H9 (cell line): ENCODE measurements around the gene NIPAL1. TPM values are rescaled to one million over a fixed set of nuclear protein-coding genes. Genes with fewer than 3 reads are reported as not detected.

ENCODE experiments used
- DNase-seq: peaks from one replicate; pipeline ENCODE4 v3.0.0-alpha.2; 2017
- H2AFZ ChIP-seq: one replicate; pipeline ENCODE4 v1.6.1; 2013; ENCODE audit warnings: mild to moderate bottlenecking, low read length, control low read depth, moderate library complexity
- H2AK5ac ChIP-seq: 2 replicates; pipeline ENCODE4 v1.6.1; 2013; ENCODE audit warnings: low read length, control low read depth, mixed read lengths; ENCODE audit not compliant: insufficient read length
- H2BK120ac ChIP-seq: one replicate; pipeline ENCODE4 v1.6.1; 2013; ENCODE audit warnings: low read depth, mild to moderate bottlenecking, low read length, control low read depth, inconsistent platforms; ENCODE audit not compliant: poor library complexity, severe bottlenecking
- H2BK12ac ChIP-seq: 2 replicates; pipeline ENCODE4 v1.6.1; 2013; ENCODE audit warnings: low read length, control low read depth, mixed read lengths, low read depth; ENCODE audit not compliant: insufficient read length
- H2BK15ac ChIP-seq: 2 replicates; pipeline ENCODE4 v1.6.1; 2013; ENCODE audit warnings: low read depth, low read length, control low read depth
- H2BK20ac ChIP-seq: one replicate; pipeline ENCODE4 v1.6.1; 2013; ENCODE audit warnings: low read depth, mild to moderate bottlenecking, low read length, control low read depth, inconsistent platforms; ENCODE audit not compliant: poor library complexity, severe bottlenecking
- H2BK5ac ChIP-seq: 2 replicates; pipeline ENCODE4 v1.6.1; 2013; ENCODE audit warnings: low read length, control low read depth, mixed read lengths; ENCODE audit not compliant: insufficient read length
- H3K14ac ChIP-seq: 2 replicates; pipeline ENCODE4 v1.6.1; 2013; ENCODE audit warnings: low read length, control low read depth; ENCODE audit not compliant: insufficient read depth
- H3K18ac ChIP-seq: 2 replicates; pipeline ENCODE4 v1.6.1; 2013; ENCODE audit warnings: low read depth, mild to moderate bottlenecking, mixed read lengths, low read length, control low read depth; ENCODE audit not compliant: insufficient read length
- H3K23ac ChIP-seq: 2 replicates; pipeline ENCODE4 v1.6.1; 2013; ENCODE audit warnings: low read length, control low read depth, mixed read lengths, low read depth; ENCODE audit not compliant: insufficient read length
- H3K23me2 ChIP-seq: 2 replicates; pipeline ENCODE4 v1.6.1; 2013; ENCODE audit warnings: low read depth, mild to moderate bottlenecking, mixed read lengths, low read length, control low read depth; ENCODE audit not compliant: insufficient read length, poor library complexity, severe bottlenecking
- H3K27ac ChIP-seq: 2 replicates; pipeline ENCODE4 v1.5.1; 2013; ENCODE audit warnings: low read length, control low read depth, mixed read lengths, low read depth; ENCODE audit not compliant: insufficient read length
- H3K27me3 ChIP-seq: 2 replicates; pipeline ENCODE4 v1.6.1; 2013; ENCODE audit warnings: low read length, control low read depth, inconsistent platforms; ENCODE audit not compliant: insufficient read depth
- H3K4ac ChIP-seq: 2 replicates; pipeline ENCODE4 v1.6.1; 2013; ENCODE audit warnings: low read depth, mild to moderate bottlenecking, control low read depth, inconsistent platforms, low read length, moderate library complexity
- H3K4me1 ChIP-seq: 2 replicates; pipeline ENCODE4 v1.6.1; 2013; ENCODE audit warnings: low read length, control low read depth, inconsistent platforms; ENCODE audit not compliant: insufficient read depth
- H3K4me2 ChIP-seq: 2 replicates; pipeline ENCODE4 v1.6.1; 2013; ENCODE audit warnings: low read length, control low read depth, mixed read lengths; ENCODE audit not compliant: insufficient read length, insufficient read depth
- H3K56ac ChIP-seq: 2 replicates; pipeline ENCODE4 v1.6.1; 2013; ENCODE audit warnings: low read depth, mild to moderate bottlenecking, mixed read lengths, low read length, control low read depth; ENCODE audit not compliant: insufficient read length
- H3K79me1 ChIP-seq: 2 replicates; pipeline ENCODE4 v1.6.1; 2013; ENCODE audit warnings: low read depth, mild to moderate bottlenecking, moderate library complexity, low read length, control low read depth, inconsistent platforms; ENCODE audit not compliant: insufficient read depth, poor library complexity, severe bottlenecking
- H3K79me2 ChIP-seq: 2 replicates; pipeline ENCODE4 v1.6.1; 2013; ENCODE audit warnings: low read length, control low read depth, inconsistent platforms; ENCODE audit not compliant: insufficient read depth
- H3K9ac ChIP-seq: 2 replicates; pipeline ENCODE4 v1.6.1; 2013; ENCODE audit warnings: low read length, control low read depth, mixed read lengths; ENCODE audit not compliant: insufficient read length; ENCODE audit errors: extremely low read depth
- H3K9me3 ChIP-seq: one replicate; pipeline ENCODE4 v1.6.1; 2013; ENCODE audit warnings: low read depth, low read length, inconsistent platforms; ENCODE audit not compliant: control insufficient read depth
- H3T11ph ChIP-seq: one replicate; pipeline ENCODE4 v1.6.1; 2013; ENCODE audit warnings: mild to moderate bottlenecking, low read length, control low read depth, inconsistent platforms
- H4K20me1 ChIP-seq: one replicate; pipeline ENCODE4 v1.6.1; 2013; ENCODE audit not compliant: control insufficient read depth, insufficient read length, insufficient read depth
- H4K5ac ChIP-seq: 2 replicates; pipeline ENCODE4 v1.6.1; 2013; ENCODE audit warnings: low read depth, mild to moderate bottlenecking, mixed read lengths, low read length, control low read depth; ENCODE audit not compliant: insufficient read length
- H4K8ac ChIP-seq: replicated peaks from 2 replicates; pipeline ENCODE4 v1.6.1; 2013; ENCODE audit warnings: low read length, control low read depth, mixed read lengths, low read depth; ENCODE audit not compliant: insufficient read length
- H4K91ac ChIP-seq: 2 replicates; pipeline ENCODE4 v1.6.1; 2013; ENCODE audit warnings: low read depth, mild to moderate bottlenecking, moderate library complexity, mixed read lengths, low read length, control low read depth; ENCODE audit not compliant: insufficient read length
- H3K27ac Mint-ChIP-seq, 3 experiments: 2 replicates in 2 of 3; 3 replicates in 1 of 3; pipeline ENCODE4 v1.8.0; 2020 to 2021; ENCODE audit warnings: mixed read lengths in 3 of 3, mild to moderate bottlenecking in 1 of 3, moderate library complexity in 1 of 3
- H3K27me3 Mint-ChIP-seq: 2 replicates; pipeline ENCODE4 v1.8.0; 2021; ENCODE audit warnings: low read depth, mild to moderate bottlenecking, moderate library complexity, mixed read lengths
- H3K36me3 Mint-ChIP-seq, 3 experiments: 2 replicates in 2 of 3; 3 replicates in 1 of 3; pipeline ENCODE4 v1.8.0; 2020 to 2021; ENCODE audit warnings: low read depth in 3 of 3, mixed read lengths in 3 of 3; ENCODE audit not compliant: insufficient read depth in 1 of 3
- H3K4me1 Mint-ChIP-seq, 2 experiments: 2 replicates each; pipeline ENCODE4 v1.8.0; 2020; ENCODE audit warnings: mixed read lengths in 2 of 2
- H3K4me3 Mint-ChIP-seq, 2 experiments: 2 replicates in 1 of 2; 3 replicates in 1 of 2; pipeline ENCODE4 v1.8.0; 2020 to 2021; ENCODE audit warnings: mild to moderate bottlenecking in 2 of 2, mixed read lengths in 2 of 2, moderate library complexity in 1 of 2
- H3K9me3 Mint-ChIP-seq, 2 experiments: 2 replicates in 1 of 2; 3 replicates in 1 of 2; pipeline ENCODE4 v1.8.0; 2020; ENCODE audit warnings: mild to moderate bottlenecking in 2 of 2, mixed read lengths in 2 of 2, moderate library complexity in 1 of 2
- WGBS: extraction: QIAGEN DNeasy Blood & Tissue Kit; methylation state at CpG from one replicate; pipeline ENCODE4 v1.1.7; 2013; ENCODE audit warnings: missing lambda C conversion rate, low lambda C conversion rate, mixed read lengths; ENCODE audit not compliant: insufficient read length; ENCODE audit errors: extremely low coverage; 5-methylcytosine and 5-hydroxymethylcytosine counted together
- total RNA-seq: library from RNA; stranded (reverse); gene quantifications from 2 replicates; pipeline ENCODE4 v1.2.1, GENCODE V29; 2021
- TF ChIP-seq, protein P1 (sequence below): fragments of 200-600 bp; sonication (generic); conservative IDR thresholded peaks from 3 replicates; pipeline ENCODE4 v1.8.0; 2021; ENCODE audit warnings: antibody characterized with exemption, mild to moderate bottlenecking

Gene NIPAL1
- total RNA-seq, 1 experiment from 2014 or later, result 16.9 TPM

GRCh38 chr4:48005781-48006180 is 10.8 kb upstream of the NIPAL1 start:
- Histone ChIP-seq H2BK12ac (no peak overlapping the region), H2BK120ac (no peak overlapping the region), H3K4ac (no peak overlapping the region), H3K4me1 (no peaks in the 10 kb centered on the region), H3K9me3 (peaks cover 28% of the 10 kb centered on the region), H3K27ac (no peak overlapping the region), H2BK5ac (no peak overlapping the region), H3K56ac (no peak overlapping the region), H4K5ac (no peak overlapping the region), H3T11ph (no peak overlapping the region), H3K79me2 (no peaks in the 10 kb centered on the region), H4K8ac (no peak overlapping the region), H3K9ac (no peak overlapping the region), H2AK5ac (no peak overlapping the region), H4K20me1 (no peaks in the 10 kb centered on the region), H3K18ac (no peak overlapping the region), H3K23ac (no peak overlapping the region), H3K14ac (no peak overlapping the region), H3K4me2 (no peak overlapping the region), H3K27me3 (no peaks in the 10 kb centered on the region), H2BK20ac (no peak overlapping the region), H3K79me1 (no peaks in the 10 kb centered on the region), H3K23me2 (no peaks in the 10 kb centered on the region), H4K91ac (no peak overlapping the region), H2AFZ (no peak overlapping the region), H2BK15ac (no peak overlapping the region)
- TF ChIP-seq, protein P1, sequence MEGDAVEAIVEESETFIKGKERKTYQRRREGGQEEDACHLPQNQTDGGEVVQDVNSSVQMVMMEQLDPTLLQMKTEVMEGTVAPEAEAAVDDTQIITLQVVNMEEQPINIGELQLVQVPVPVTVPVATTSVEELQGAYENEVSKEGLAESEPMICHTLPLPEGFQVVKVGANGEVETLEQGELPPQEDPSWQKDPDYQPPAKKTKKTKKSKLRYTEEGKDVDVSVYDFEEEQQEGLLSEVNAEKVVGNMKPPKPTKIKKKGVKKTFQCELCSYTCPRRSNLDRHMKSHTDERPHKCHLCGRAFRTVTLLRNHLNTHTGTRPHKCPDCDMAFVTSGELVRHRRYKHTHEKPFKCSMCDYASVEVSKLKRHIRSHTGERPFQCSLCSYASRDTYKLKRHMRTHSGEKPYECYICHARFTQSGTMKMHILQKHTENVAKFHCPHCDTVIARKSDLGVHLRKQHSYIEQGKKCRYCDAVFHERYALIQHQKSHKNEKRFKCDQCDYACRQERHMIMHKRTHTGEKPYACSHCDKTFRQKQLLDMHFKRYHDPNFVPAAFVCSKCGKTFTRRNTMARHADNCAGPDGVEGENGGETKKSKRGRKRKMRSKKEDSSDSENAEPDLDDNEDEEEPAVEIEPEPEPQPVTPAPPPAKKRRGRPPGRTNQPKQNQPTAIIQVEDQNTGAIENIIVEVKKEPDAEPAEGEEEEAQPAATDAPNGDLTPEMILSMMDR, result no peak
- WGBS, result no CpG with 5 or more reads among the region's 2 CpGs
- no peak overlapping the region for H3K27ac Mint-ChIP-seq
- H3K36me3 Mint-ChIP-seq, result peaks cover 34 to 66% (median 57%) of the 10 kb centered on the region in 3 experiments
- peaks cover 72 to 73% of the 10 kb centered on the region in 2 experiments for H3K9me3 Mint-ChIP-seq
- no peak for DNase-seq
- H3K4me3 Mint-ChIP-seq, result no peak overlapping the region
- peaks cover 3% of the 10 kb centered on the region in 2 experiments for H3K4me1 Mint-ChIP-seq
- peaks cover 6% of the 10 kb centered on the region; the same call in 1 of the 2 replicates for H3K27me3 Mint-ChIP-seq
